NCI-H510A treated with DMSO at 0.1 percent for 48 hours (cell line): Measurements from ENCODE around the gene LRRK2.
"Not testable (repeated sequence)": the region's sequence is repeated elsewhere in the genome, so short reads cannot be mapped to it uniquely, and the experiment has no call there.

Experiments used
- DNase-seq: peaks from one replicate; lab custom pipeline; 2025; lab: John Stamatoyannopoulos, UW

The LRRK2 gene

DNA sequence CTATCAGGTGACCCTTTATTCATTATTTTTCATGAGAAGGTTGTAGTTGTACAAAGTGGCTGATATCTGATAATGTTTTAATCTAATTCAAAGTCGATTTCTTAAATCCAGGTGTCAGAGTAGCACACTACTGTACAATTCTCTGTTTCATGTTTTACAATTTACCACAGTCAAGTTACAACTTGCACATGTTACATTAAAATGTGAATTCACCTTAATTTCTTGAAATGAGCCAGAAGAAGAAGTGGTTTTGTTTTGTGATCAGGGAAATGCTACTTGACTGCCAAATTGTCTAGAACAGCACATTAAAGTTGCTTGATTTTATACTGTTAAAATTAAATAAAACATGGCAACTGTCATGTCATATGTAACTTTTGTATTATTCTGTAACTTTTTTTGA is 23.2 kb downstream of the LRRK2 start:
- no peak for DNase-seq

DNA sequence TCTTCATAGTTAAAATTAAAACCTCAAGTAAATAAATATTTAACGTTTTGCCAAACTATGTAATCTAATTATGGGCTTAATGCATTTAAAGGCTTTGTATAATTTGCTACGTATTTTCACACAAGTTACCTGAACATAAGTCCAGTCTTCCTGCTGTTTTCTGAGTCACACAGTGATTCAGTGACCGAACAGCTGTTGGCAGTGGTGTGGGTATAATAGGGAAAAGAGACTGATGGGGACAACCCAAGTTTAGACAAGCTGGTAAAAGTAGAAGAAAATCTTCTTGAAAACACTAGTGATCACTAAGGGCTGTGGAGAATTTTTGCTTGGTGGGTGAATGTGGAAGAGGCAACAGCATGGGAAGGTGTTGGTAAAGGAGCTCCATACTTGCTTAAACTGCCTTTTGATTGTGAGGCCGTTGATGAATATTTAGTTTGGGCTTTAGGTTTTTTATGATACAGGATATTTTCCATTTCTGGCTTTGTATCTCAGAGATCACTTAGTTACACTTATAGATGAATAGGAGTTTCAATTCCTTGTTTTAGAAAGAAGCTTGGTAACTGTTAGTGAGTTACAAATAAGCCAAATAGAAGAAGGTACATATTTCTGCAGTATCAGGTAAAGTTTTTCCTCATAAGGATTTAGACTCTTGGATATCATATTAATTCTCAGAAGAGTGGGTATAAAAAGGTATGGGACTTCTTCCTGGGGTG is 23.9 kb downstream of the LRRK2 start:
- no peak for DNase-seq

GRCh38 chr12:40250652-40251051 is 25.9 kb downstream of the LRRK2 start:
- not testable (repeated sequence) for DNase-seq

DNA sequence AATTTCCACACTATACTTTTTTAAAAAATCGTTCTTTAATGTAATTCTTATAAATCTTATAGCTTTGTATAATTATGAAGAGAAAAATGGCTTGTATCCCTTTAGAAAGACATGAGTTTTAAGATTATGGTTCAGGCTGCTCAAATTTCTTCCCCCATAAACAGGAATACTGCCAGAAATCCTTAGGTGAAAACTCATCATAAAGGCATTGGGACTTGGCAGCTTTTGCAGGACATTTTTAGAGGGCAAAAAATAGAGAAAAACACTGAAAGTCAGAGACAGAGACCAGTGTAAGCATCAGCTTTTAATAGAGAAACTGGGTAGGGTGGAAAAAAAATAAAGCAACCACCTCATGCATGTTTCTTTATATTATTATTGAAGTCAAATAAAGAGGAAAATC is 29.1 kb downstream of the LRRK2 start:
- no peak for DNase-seq

GRCh38 chr12:40254455-40255085 is 29.8 kb downstream of the LRRK2 start:
- DNase-seq: no peak

DNA sequence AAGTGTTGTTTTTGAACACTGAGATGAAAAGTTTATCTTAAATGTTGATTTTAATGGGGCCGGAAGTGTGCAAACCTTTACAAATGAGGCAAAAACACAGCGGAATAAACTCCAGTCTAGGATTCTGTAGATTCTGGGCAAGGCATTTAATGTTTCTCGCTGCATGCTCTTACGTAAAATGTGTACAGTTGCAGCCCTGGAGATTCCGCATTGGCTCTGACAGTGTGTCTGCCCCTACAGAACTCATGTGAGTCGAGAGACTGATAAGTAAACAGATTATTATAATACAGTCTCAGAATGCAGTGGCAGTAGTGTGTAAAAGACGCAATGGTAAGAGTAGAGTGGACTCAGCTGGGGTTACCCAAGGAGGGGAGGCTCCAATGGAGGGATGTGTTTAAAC is 33.6 kb downstream of the LRRK2 start:
- no peak for DNase-seq

DNA sequence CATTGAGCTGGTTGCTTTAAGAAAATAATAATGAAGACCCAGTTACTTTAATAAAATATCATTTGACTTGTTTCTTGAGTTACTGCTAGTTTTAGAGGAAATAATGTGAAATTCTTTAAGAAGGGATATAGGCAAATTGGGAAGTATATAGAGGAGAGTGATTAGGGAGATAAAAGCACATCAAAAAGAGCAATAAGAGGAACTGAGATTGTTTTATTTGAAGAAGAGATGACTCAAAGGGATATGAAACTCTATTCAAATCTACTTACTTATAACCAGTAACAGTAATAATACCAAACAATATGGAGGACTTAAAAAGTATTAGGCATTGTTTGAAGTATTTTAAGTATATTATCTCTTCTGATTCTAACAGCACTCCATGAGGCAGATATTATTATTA is 37.1 kb downstream of the LRRK2 start:
- no peak for DNase-seq

DNA sequence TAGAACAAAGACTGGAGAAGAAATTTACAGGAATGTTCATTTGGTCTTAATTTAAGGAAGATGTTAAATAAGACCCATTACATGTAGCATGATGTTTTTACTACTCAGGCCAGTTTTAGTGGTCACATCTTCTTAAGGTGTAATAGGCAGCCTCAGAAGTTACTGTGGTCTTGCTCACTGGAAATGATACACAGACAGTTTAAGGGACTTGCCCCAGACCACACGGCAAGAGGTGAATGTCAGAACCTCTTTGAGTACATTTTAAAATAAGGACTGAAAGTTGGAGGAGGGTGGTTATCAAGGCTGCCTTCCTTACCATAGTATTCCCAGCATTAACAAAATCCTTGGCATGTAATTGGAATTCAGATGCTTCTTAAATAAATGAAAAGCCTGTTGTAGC is 37.9 kb downstream of the LRRK2 start:
- no peak for DNase-seq

- no peak for DNase-seq
Measured at GRCh38 chr12:40263616-40264409, 39.0 kb downstream of the LRRK2 start.

DNA sequence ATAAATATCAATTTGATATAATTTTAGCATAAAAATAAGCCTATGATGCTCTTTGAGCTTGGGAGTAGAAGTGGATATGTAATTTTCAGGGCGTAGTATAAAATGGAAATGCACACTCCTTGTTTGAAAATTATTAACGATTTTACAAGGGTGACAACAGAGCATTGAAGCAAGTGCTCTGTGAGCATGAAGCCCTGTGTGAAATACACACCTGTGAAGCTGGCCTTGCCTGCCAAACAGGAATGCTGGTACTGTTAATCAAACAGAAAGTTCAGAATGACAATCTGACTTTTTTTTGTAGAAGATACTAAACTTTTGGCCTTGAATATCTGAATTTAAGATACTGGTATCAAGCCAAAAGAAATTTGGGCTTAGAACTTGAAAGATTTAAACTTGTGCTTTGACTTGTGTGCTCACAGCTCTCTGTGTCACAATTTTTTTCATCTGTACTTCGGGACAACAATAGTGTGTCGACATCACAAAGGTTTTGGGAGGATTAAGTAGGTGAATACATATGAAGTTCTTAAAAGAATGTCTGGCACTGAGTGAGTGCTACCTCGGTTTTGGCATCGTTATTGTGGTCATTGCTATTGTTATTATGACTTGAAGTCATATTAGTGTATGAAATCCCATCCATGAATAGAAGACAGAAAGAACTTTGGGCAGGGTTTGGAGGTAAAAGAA is 47.3 kb downstream of the LRRK2 start:
- no peak for DNase-seq

- no peak for DNase-seq
Measured at GRCh38 chr12:40281791-40282364, 57.1 kb downstream of the LRRK2 start.

DNA sequence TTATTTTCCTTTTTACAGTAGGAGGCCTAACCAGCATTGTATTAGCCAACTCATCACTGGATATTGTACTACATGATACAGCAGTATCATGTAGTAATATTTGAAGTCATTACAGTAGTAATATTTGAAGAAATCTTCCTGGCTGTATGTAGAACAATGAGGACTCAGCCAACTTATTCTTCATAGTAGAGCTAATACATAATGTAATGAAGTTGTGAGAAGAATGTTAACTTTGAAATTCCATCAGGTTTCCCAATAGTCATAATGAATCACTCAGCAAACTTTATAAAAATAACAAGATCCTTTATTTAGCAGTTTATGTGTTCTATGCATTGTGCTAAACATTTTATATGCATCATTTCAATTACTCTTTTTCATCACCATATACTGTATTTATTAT is 61.8 kb downstream of the LRRK2 start:
- no peak for DNase-seq

DNA sequence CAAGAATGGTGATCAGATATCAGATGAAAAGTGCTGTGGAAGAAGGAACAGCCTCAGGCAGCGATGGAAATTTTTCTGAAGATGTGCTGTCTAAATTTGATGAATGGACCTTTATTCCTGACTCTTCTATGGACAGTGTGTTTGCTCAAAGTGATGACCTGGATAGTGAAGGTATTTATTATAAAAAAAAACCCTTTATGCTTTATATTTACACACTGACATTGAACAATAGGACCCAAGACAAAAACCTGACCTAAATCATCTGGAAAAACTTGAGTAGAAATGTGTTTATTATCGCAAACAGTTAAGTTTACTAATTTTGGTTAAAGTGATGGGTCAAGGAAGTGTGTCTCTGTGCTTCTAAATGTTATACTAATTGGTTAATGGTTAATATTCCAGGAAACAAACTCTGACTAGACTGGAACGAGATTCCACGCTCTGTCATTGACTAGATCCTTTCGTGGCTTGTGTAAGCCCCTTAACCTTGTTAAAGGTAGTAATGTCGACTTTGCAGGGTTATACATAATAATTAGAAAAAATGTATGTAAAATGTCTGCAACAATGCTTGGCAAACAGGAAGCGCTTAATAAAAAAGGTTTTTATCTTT is 62.7 kb downstream of the LRRK2 start:
- DNase-seq: no peak

GRCh38 chr12:40292788-40293429 is 68.1 kb downstream of the LRRK2 start:
- DNase-seq: no peak

DNA sequence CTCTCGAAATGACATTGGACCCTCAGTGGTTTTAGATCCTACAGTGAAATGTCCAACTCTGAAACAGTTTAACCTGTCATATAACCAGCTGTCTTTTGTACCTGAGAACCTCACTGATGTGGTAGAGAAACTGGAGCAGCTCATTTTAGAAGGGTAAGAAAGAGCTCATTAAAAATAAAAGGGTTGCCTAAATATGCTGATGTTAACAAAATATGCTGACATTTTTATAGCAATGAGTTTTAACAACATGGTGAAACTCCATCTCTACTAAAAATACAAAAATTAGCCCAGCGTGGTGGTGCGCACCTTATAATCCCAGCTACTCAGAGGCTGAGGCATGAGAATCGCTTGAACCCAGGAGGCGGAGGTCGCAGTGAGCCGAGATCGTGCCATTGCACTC is 73.5 kb downstream of the LRRK2 start:
- no peak for DNase-seq

DNA sequence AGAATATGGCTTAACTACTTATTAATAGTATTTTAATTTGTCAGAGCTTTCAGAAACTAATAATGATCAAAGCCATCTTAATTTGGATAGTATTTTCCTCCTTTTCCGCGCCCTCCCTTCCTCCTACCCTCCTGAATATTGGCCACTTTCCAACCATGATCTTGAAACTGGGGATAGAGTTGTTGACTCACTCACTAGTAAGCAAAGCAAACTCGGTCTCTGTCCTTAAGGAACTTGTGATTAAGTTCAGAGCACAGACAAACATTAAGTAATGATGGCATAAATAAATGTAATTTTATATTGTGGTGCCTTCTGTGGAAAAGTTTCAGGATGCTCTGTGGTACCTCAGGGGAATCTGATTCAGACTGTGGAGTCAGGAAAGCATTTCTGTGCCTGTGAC is 75.7 kb downstream of the LRRK2 start:
- no peak for DNase-seq

GRCh38 chr12:40309001-40309400 is 84.2 kb downstream of the LRRK2 start:
- no peak for DNase-seq

DNA sequence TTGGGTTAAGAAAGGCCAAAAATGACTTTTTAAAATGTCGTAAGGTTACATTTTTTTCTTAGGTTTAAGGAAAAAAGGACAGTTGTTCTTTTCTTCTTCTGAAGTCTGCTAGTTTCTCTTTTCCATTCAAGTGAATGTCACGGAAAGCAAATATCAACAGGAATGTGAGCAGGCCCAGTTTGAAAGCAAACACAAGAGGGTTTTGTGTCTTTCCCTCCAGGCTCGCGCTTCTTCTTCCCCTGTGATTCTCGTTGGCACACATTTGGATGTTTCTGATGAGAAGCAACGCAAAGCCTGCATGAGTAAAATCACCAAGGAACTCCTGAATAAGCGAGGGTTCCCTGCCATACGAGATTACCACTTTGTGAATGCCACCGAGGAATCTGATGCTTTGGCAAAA is 85.4 kb downstream of the LRRK2 start:
- no peak for DNase-seq

DNA sequence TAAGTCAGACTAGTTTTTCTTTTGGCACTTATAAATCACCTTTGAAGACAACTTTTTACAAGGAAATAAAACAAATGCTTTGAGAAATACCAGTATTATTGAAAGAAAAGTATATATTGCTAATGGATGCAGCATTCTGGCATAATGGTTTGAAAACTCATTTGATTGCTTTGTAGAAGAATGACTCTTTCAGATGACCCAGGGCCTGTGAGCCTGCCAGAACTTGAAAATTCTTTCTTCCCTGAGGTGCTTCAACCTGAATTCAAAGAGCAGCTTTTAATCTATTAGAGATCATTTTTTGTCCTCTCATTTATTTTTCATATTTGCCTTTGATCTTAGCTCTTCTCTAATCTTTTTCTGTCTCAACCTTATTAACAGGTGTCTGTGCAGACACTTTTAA is 87.4 kb downstream of the LRRK2 start:
- DNase-seq: no peak

DNA sequence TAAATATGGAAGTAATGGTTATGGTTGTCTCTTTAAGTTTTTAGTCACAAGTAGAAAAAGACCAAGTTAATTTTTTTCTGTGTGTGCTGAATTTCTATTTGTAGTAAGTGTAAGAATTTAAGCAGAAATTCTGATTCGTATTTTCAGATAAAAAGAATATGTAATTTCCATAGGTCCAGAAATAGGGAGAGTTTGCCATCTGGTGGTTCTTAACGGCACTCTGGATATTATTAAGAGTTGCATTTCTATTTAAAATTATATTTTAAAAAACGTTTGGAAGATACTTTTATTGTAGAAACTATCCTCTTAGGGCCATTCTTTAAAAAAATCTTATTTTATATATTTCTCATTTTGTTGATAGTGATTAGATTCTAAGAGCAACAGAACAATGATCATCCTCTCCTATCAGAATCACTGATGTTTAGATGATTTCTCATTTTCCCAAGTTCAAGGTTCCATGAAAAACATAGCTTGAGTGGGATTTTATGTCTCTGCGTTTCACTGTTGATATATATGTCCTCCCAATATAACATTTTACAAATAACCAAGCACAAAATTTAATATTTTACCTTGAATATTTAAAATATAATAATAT is 88.3 kb downstream of the LRRK2 start:
- DNase-seq: no peak

DNA sequence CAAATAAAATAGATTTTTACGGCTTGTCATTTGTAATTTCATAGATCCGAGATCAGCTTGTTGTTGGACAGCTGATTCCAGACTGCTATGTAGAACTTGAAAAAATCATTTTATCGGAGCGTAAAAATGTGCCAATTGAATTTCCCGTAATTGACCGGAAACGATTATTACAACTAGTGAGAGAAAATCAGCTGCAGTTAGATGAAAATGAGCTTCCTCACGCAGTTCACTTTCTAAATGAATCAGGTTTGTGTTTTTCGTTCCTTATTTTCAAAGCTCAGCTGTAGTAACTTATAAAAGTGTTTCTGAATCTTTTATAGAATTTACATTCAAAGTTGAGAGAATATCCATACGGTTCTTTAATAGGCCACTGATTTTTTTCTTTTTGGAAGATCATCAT is 89.1 kb downstream of the LRRK2 start:
- DNase-seq: no peak
